ENCODE measurements around the gene AEBP2.

AEBP2 gene

DNA sequence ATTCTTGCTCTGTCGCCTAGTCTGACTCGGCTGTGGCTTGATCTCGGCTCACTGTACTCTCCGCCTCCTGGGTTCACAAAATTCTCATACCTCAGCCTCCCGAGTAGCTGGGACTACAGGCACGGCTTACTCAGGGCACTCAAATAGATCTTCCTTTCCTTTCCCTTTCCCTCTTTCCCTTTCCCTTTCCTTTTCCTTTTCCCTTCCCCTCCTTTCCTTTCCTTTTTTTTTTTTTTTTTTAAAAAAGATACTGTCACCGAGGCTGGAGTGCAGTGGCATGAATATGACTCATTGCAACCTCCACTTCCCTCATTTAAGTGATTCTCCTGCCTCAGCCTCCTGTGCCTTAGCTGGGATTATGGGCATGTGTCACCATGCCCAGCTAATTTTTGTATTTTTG, 86.0 kb downstream of the AEBP2 start:
- Histone ChIP-seq H3K4me2 (no peak overlapping the region), H3K27me3 (no peaks in the 10 kb centered on the region), H3K36me3 (peaks cover 8% of the 10 kb centered on the region), H4K20me1 (no peaks in the 10 kb centered on the region), H3K27ac (no peak overlapping the region), H3K4me1 (no peaks in the 10 kb centered on the region), H3K4me3 (no peak overlapping the region), H3K9me3 (no peaks in the 10 kb centered on the region), H3K9ac (no peak overlapping the region)
- TF ChIP-seq Cebpa-rat (IDR thresholded peaks at IDR 0.05), result no peak

- Histone ChIP-seq H3K4me3 (no peak overlapping the region), H3K36me3 (peaks cover 3% of the 10 kb centered on the region), H3K4me2 (no peak overlapping the region), H4K20me1 (no peaks in the 10 kb centered on the region), H3K4me1 (no peaks in the 10 kb centered on the region), H3K9me3 (no peaks in the 10 kb centered on the region), H3K9ac (no peak overlapping the region), H3K27me3 (no peaks in the 10 kb centered on the region), H3K27ac (no peak overlapping the region)
- no peak for TF ChIP-seq Cebpa-rat (IDR thresholded peaks at IDR 0.05)
Observed at GRCh38 chr12:19527866-19528265, 88.6 kb downstream of the AEBP2 start.

- H3K4me2 ChIP-seq, result no peak overlapping the region
- H3K27ac ChIP-seq, result no peak overlapping the region
- no peak for TF ChIP-seq Cebpa-rat (IDR thresholded peaks at IDR 0.05)
- H4K20me1 ChIP-seq, result no peaks in the 10 kb centered on the region
- peaks cover 2% of the 10 kb centered on the region for H3K9me3 ChIP-seq
- no peak overlapping the region for H3K4me3 ChIP-seq
- H3K4me1 ChIP-seq, result no peaks in the 10 kb centered on the region
- H3K27me3 ChIP-seq, result no peaks in the 10 kb centered on the region
- no peak overlapping the region for H3K9ac ChIP-seq
- H3K36me3 ChIP-seq, result no peaks in the 10 kb centered on the region
Observed at GRCh38 chr12:19528750-19529149, 89.5 kb downstream of the AEBP2 start.

DNA sequence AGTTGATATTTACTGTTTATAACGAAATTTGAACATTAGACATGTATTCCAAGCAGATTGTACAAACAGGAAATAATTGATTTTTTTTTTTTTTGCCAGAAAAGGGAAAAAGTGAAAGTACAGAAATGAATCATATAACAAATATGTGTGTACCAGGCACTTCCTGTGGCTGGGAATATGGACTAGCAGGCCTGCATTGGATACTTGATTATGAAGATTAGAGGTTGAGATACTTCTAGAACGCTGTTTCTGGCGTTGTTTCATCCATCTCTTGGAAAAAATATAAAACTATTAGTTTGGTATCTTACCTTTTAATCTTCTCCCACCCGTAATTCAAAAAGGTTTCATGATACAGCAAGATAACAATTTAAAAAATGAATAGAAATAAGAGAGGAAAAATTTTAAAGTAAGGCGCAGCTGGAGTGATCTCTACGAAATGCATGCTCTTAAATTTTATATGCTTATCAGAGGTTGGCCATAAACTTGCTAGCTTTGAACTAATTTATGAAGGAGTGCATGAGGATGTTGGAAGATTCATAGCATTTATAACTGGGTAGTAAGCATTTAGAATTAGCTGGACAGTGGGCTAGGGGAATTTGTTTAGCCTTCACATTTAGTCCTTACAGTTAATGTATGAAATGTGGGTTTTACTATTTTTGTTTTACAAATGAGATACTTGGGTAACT, 90.8 kb downstream of the AEBP2 start:
- no peak overlapping the region for H3K4me2 ChIP-seq

GRCh38 chr12:19530637-19531023, 91.3 kb downstream of the AEBP2 start:
- Histone ChIP-seq H3K36me3 (0 out of 2 replicates have a peak, but pooled peaks cover under 1% of the 10 kb centered on the region), H3K9ac (no peak overlapping the region), H3K4me2 (no peak overlapping the region), H3K4me1 (no peaks in the 10 kb centered on the region), H3K27me3 (no peaks in the 10 kb centered on the region), H3K27ac (no peak overlapping the region), H4K20me1 (no peaks in the 10 kb centered on the region), H3K9me3 (peaks cover 21% of the 10 kb centered on the region), H3K4me3 (no peak overlapping the region)
- no peak for TF ChIP-seq Cebpa-rat (IDR thresholded peaks at IDR 0.05)

More for the DNA sequence above, 90.8 kb downstream of the AEBP2 start:
- Histone ChIP-seq H3K27ac (no peak overlapping the region), H3K9me3 (peaks cover 16% of the 10 kb centered on the region), H3K4me1 (no peaks in the 10 kb centered on the region), H3K36me3 (no peaks in the 10 kb centered on the region), H3K9ac (no peak overlapping the region), H4K20me1 (no peaks in the 10 kb centered on the region), H3K27me3 (no peaks in the 10 kb centered on the region), H3K4me3 (no peak overlapping the region)
- no peak for TF ChIP-seq Cebpa-rat (IDR thresholded peaks at IDR 0.05)

DNA sequence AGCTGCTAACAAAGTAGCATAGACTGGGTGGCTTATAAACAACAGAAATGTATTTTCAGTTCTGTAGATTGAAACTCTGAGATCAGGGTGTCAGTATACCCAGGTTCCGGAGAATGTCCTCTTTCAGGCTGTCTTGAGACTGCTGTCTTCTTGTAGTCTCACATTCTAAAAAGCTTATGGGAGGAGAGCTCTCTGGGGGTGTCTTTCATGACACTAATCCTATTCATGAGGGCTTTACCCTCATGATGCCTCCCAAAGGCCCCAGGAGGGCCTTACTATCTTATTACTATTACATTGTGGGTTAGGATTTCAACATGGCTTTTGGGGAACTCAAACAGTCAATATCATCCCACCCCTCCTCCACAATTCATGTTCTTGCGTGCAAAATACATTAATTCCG, 94.3 kb downstream of the AEBP2 start:
- Histone ChIP-seq H3K27me3 (no peaks in the 10 kb centered on the region), H3K27ac (no peak overlapping the region), H4K20me1 (no peaks in the 10 kb centered on the region), H3K4me3 (no peak overlapping the region), H3K9me3 (peaks cover 31% of the 10 kb centered on the region), H3K36me3 (peaks cover 6% of the 10 kb centered on the region; the same call in 1 of the 2 replicates), H3K9ac (no peak overlapping the region), H3K4me1 (no peaks in the 10 kb centered on the region), H3K4me2 (no peak overlapping the region)
- TF ChIP-seq Cebpa-rat (IDR thresholded peaks at IDR 0.05), result no peak

DNA sequence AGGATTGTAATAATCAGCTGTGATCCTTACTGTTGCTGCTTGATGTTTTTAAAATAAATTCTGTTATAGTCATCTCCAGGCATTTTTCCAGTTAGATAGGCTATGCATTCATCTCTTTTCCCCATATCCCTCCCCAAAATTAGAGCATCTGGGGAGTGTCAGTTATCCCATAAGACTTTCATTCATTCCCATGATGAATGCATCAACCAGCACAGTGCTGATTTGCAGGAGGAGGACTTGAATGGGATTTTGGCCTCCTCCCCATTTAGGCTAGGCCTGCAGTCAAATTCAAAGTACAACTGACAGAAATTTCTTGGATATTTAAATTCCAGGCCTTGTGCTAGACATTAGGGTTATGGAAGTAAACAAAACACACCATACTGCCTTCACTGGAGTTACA, 99.8 kb downstream of the AEBP2 start:
- Histone ChIP-seq H3K4me3 (no peak overlapping the region), H3K4me2 (no peak overlapping the region), H3K4me1 (no peaks in the 10 kb centered on the region), H3K9me3 (peaks cover 25% of the 10 kb centered on the region), H3K27ac (no peak overlapping the region), H3K27me3 (no peaks in the 10 kb centered on the region), H3K36me3 (peaks cover 6% of the 10 kb centered on the region; the same call in 1 of the 2 replicates), H4K20me1 (no peaks in the 10 kb centered on the region), H3K9ac (no peak overlapping the region)
- no peak for TF ChIP-seq Cebpa-rat (IDR thresholded peaks at IDR 0.05)

DNA sequence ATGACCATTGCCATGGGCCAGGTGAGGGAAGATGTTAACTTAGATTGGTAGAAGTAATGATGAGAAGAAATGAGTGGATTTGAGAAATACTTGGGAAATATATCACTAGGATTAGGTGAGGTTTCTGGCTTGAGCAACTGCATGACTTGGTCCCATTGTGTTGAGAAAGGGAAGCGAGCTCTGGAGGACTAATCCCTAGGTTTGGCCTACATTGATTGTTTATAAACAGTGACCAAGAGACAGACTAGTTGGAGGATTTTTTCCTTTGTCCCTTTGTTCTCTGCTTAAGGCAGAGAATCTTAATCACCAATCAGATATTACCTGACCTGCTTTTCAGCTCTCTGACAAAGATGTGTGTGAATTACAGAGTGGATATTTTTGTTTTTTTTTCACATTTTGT, 100.5 kb downstream of the AEBP2 start:
- Histone ChIP-seq H3K4me2 (no peak overlapping the region), H3K36me3 (peaks cover 6% of the 10 kb centered on the region; the same call in 1 of the 2 replicates), H3K27me3 (no peaks in the 10 kb centered on the region), H3K4me3 (no peak overlapping the region), H3K27ac (no peak overlapping the region), H3K9ac (no peak overlapping the region), H3K4me1 (no peaks in the 10 kb centered on the region), H3K9me3 (peaks cover 18% of the 10 kb centered on the region), H4K20me1 (no peaks in the 10 kb centered on the region)
- TF ChIP-seq Cebpa-rat (IDR thresholded peaks at IDR 0.05), result no peak

DNA sequence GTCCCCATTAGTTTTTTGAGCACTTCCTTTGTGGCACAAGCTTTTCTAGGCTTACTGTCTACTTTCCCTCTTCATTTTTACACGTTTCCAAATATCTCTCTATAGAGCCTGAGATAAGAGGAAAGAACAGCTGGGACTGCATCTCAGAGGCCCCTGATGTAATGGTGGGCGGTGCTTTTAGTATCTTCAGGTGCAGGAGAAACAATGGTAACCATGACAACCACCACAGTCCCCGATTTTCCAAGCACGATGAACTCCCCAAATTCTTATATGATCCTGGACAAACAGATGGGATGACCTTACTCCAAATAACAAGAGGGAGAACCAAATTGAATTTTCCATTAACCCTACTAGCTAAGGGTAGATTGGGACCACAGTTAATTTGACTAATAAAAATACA, 103.3 kb downstream of the AEBP2 start:
- Histone ChIP-seq H4K20me1 (no peaks in the 10 kb centered on the region), H3K27me3 (no peaks in the 10 kb centered on the region)

DNA sequence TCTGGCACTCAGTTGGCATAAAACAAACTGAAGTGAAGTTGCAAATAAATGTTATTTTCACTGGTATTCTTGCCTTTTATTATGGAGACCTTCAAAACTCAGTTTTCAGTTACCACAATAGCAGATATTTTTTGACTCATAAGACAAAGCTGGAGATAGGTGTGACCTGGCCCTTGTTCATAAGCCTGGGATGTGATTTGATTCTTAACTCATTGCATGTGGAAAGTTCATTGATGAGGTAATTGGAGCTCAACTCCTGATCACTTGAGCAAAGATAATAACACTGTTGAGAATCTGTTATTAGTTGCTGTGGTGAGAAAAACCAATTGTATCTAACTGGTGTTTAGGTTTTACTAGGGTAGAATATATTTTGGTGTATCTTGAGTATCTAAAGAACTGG, 105.1 kb downstream of the AEBP2 start:
- H3K9ac ChIP-seq, result no peak overlapping the region
- H3K4me3 ChIP-seq, result no peak overlapping the region
- H3K4me1 ChIP-seq, result no peaks in the 10 kb centered on the region
- H3K4me2 ChIP-seq, result no peak overlapping the region
- H3K36me3 ChIP-seq, result no peaks in the 10 kb centered on the region
- H4K20me1 ChIP-seq, result no peaks in the 10 kb centered on the region
- H3K9me3 ChIP-seq, result no peaks in the 10 kb centered on the region
- H3K27ac ChIP-seq, result no peak overlapping the region
- no peaks in the 10 kb centered on the region for H3K27me3 ChIP-seq
- no peak for TF ChIP-seq Cebpa-rat (IDR thresholded peaks at IDR 0.05)

More for the DNA sequence above, 103.3 kb downstream of the AEBP2 start:
- H3K9ac ChIP-seq, result no peak overlapping the region
- H3K27ac ChIP-seq, result no peak overlapping the region
- TF ChIP-seq Cebpa-rat (IDR thresholded peaks at IDR 0.05), result no peak
- no peaks in the 10 kb centered on the region for H3K36me3 ChIP-seq
- H3K9me3 ChIP-seq, result no peaks in the 10 kb centered on the region
- no peak overlapping the region for H3K4me3 ChIP-seq
- H3K4me2 ChIP-seq, result no peak overlapping the region
- no peaks in the 10 kb centered on the region for H3K4me1 ChIP-seq

- no peak for TF ChIP-seq Cebpa-rat (IDR thresholded peaks at IDR 0.05)
- no peak overlapping the region for H3K9ac ChIP-seq
- H3K4me1 ChIP-seq, result peaks cover 2% of the 10 kb centered on the region; the same call in 1 of the 2 replicates
- H3K9me3 ChIP-seq, result no peaks in the 10 kb centered on the region
- no peaks in the 10 kb centered on the region for H4K20me1 ChIP-seq
- no peak overlapping the region for H3K4me2 ChIP-seq
- H3K27me3 ChIP-seq, result no peaks in the 10 kb centered on the region
- H3K4me3 ChIP-seq, result no peak overlapping the region
- H3K36me3 ChIP-seq, result no peaks in the 10 kb centered on the region
- H3K27ac ChIP-seq, result no peak overlapping the region
Observed at GRCh38 chr12:19545301-19545700, 106.0 kb downstream of the AEBP2 start.

Data from BLaER1 (cell line).